Raji (cell line): Measurements from ENCODE around the gene PACS1.

Source experiments
- POLR2A ChIP-seq: IDR thresholded peaks from 2 replicates; pipeline ENCODE4 v1.6.1; 2011; ENCODE audit warnings: low read depth, low read length, control low read depth; ENCODE audit not compliant: insufficient read depth

Gene PACS1

DNA sequence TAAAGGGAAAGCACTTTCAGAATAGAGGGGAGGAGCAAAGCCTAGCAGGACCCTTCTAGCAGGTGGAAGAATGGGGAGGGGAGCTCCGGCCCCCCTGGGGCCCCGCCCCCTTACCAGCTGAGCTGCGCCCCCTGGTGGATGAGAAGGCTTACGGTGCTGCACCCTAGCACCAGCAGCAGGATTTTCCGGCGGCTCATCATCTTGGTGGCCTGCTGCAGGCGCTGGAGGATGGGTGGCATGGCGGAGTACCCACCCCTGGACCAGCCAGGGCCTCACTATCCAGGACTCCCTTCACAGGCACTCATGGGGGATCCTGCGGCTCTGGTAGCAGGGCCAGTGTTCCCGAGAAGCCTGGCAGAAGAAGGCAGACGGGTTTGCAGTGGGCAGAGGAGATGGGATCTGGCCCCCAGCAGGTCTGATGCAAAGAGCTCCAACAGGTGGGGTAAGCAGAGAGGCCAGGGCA, 24.9 kb upstream of the PACS1 start:
- peak; percentile 53 for TF ChIP-seq POLR2A

DNA sequence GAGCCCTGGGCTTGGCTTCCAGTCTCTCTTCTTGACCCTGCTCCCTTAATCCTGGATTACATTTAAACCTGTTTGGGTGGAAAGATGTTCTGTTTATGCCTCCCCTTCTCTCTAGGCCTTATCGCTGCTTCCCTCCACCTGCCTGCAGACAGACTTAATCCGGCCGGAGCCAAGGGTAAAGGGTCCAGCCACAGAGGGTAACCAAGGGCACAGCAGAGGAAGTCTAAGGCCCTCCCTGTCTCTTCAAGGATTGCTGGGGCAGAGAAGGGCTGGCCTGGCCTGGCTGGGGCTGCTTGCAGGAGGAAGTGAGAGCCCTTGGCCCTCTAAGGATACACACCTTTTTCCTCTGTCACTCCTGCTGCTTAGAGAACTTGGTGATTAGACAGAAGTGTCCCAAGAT, 23.2 kb upstream of the PACS1 start:
- no peak for TF ChIP-seq POLR2A

GRCh38 chr11:66047541-66048365, 22.3 kb upstream of the PACS1 start:
- TF ChIP-seq POLR2A = no peak

DNA sequence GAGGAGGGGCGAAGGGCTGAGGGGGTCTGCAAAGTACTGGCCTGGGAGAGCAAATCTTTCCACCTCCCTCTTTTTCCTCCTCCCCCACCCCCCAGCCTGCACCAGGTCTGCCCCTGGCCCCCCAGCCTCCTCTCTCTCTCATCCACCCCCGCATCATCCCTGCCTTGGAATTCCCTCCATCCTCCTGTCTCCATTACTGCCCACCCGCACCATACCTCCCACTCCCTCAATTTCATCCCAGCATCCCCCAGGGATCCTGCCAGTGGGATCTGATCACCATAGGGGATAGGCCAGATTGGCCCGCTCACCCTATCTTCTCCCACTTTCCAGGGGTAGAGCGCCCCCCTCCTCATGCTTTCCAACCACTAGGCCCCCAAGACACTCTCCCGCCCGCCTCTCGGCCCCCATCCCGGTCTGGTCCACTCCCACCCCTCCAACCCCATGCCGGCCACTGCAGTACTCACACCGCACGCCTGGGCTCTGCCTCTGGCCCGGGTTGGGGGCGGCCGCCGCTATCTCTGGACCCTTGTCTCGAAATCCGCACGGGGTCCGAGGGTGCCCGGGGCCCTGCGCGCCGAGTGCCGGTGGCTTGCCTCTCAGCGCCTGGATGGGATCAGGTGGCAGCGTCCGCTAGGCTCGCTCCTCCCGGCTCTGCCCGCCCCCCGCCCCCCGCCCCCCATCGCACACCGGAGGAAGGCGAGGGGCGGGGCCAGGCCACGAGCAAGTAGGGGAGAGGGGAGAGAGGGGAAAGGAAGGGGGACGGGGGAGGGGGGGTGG, 21.3 kb upstream of the PACS1 start, which contains the start of gene GAL3ST3:
TSS of gene GAL3ST3 (minus strand) at position 615 of the 777 bp plus-strand sequence. CDS start 3,746 bp downstream, outside the sequence.
- TF ChIP-seq POLR2A = no peak

DNA sequence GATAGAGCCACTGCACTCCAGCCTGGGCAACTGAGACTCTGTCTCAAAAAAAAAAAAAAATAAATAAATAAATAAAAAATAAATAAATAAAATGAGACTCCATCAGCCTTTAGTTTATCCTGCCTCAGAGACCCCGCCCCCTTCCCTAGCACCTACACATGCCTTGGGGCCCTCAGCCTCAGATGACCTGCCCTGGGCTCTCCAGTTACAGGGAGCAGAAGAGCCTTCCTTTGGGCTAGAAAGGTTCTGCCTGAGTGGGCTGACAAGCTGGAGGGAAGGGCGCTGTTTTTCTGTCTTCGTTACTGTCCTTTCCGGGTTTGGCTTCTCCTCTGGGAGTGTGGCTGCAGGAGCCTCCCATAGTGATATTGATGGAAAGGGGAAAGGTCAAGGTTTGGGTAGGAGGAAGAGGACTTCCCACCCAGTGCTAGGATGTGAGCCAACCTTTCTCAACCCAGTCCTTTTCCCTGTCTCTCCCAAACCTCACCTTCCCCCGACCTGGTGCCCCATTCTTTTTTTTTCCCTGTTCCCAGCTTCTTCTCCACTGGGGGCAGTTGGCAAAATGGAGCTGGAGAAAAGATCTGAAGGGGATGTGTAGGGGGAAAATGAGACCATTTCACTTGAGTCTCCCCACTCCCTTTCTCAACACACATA, 19.4 kb upstream of the PACS1 start:
- no peak for TF ChIP-seq POLR2A

GRCh38 chr11:66051371-66051765, 18.7 kb upstream of the PACS1 start:
- TF ChIP-seq POLR2A = no peak

DNA sequence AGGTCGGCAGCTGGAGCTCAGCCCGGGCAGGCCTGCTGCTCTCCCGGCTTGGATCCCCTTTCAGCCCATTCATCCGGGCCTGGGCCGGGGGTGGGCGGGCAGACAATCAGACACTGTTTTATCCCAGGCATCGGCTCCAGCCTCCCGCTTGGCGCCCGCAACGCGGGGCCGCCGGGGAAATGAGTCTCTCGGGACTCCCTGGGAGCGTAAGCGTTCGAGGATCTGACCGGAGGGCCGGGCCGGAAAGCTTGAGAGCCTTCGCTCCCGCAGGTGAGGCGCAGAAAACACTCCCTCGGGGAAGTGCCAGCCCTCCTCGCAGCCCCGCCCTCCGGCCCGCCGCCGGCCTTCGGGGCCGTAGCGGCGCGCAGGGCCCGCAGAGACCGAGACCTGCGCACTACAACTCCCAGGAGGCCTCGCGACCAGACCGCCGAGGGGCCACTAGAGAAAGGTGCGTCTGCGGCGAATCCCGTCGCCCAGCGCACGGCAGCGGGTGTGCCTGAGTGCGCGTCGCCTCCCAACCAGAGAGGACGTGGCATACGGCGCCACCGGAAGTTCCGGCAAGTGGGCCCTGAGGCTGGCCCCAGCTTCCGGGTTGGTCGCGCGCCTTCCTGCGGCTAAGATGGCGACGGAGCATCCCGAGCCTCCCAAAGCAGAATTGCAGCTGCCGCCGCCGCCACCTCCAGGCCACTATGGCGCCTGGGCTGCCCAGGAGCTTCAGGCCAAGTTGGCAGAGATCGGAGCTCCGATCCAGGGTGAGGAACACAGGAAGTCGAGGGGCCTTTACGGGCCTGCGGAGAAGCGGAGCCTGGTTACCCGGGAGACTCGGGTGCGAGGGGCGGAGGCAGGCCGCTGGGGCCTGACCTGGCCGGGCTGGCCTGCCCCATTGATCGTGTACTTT, 18.1 kb upstream of the PACS1 start, which contains the start of gene SF3B2:
TSS of gene SF3B2 (plus strand) at position 599 of the 898 bp plus-strand sequence. CDS start at position 620, 21 bp downstream.
- TF ChIP-seq POLR2A = peak; percentile 83

- TF ChIP-seq POLR2A = no peak
These were observed 17.4 kb upstream of the PACS1 start for GRCh38 chr11:66052664-66052982.

- TF ChIP-seq POLR2A = no peak
These were observed 15.1 kb upstream of the PACS1 start for GRCh38 chr11:66055021-66055420.

- no peak for TF ChIP-seq POLR2A
These were observed 13.6 kb upstream of the PACS1 start for GRCh38 chr11:66056501-66056900.

GRCh38 chr11:66059966-66060680, 9.9 kb upstream of the PACS1 start:
- no peak for TF ChIP-seq POLR2A

DNA sequence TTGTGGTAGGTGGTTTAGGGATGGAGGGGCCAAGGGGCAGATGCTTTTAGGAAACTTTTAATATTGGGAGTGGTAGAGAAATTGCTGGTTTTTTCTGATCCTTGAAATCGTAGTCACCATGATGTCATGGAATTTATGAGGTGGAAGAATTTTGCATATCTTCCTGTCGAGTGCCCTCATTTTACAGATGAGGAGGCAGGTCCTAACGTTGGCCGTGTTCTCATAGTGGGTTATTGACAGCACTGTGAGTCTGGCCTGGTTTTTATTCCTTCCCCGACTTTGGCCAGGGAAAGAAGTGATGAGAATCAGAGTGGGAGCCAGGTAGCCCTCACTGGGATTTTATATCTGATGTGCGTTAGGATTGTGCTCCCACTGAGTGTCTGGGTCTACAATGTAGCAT, 8.8 kb upstream of the PACS1 start:
- no peak for TF ChIP-seq POLR2A

DNA sequence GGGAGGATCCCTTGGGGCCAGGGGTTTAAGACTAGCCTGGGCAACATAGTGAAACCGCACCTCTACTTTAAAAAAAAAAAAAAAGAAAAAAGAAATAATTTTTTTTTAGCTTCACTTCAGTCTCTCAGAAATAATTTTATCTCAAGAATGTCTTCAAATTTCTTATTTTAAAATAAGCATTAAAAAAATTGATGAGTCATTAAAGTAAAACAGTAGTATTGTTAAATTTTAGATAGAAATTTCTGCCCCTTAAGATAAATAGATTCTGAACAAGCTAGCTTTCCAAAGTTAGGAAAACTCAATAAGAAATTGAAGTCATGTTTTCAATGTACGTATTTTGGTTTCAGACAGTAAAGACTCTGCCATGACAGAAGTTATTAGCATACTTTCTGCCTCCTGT, 7.7 kb upstream of the PACS1 start:
- TF ChIP-seq POLR2A = no peak

DNA sequence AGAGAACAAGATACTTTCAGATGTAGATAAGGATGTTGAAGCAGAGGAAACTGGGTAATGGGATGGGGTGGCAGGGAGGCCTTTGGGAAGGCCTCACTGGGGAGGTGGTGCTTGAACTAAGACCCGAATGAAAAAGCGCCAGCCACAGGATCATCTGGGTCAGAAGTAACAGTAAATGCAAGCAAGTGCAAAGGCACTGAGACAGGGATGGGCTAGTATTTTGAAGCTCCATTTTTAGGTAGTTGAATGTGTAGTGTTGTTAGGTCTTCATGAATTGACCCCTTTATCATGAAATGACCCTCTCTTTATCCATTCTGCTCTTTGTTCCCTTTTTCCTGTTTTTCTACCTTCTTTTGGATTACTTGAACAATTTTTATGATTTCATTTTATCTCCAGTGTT, 6.2 kb upstream of the PACS1 start:
- TF ChIP-seq POLR2A = no peak
